AG20443 (cell line): ENCODE measurements around the gene SSBP3.

ENCODE experiments used
- DNase-seq: peaks from one replicate; pipeline ENCODE4 v3.0.0; 2012; ENCODE audit warnings: low spot score, mixed read lengths

The SSBP3 gene

GRCh38 chr1:54284781-54285529 is 121.2 kb downstream of the SSBP3 start:
- DNase-seq: no peak

GRCh38 chr1:54283635-54284385 is 122.4 kb downstream of the SSBP3 start:
- DNase-seq: no peak

- no peak for DNase-seq
These were observed 123.9 kb downstream of the SSBP3 start for GRCh38 chr1:54282101-54282847.

GRCh38 chr1:54280651-54281050 is 125.5 kb downstream of the SSBP3 start:
- DNase-seq: no peak

GRCh38 chr1:54279457-54279856 is 126.7 kb downstream of the SSBP3 start:
- DNase-seq: no peak

GRCh38 chr1:54278941-54279422 is 127.2 kb downstream of the SSBP3 start:
- peak; percentile 85 for DNase-seq

- no peak for DNase-seq
These were observed 128.5 kb downstream of the SSBP3 start for GRCh38 chr1:54277451-54278341.

- no peak for DNase-seq
These were observed 129.4 kb downstream of the SSBP3 start for GRCh38 chr1:54276617-54277450.

GRCh38 chr1:54275349-54275748 is 130.8 kb downstream of the SSBP3 start:
- peak; percentile 80 for DNase-seq

- no peak for DNase-seq
These were observed 131.3 kb downstream of the SSBP3 start for GRCh38 chr1:54274881-54275280.

GRCh38 chr1:54274448-54274847 is 131.7 kb downstream of the SSBP3 start:
- DNase-seq: no peak

GRCh38 chr1:54273795-54274163 is 132.4 kb downstream of the SSBP3 start:
- DNase-seq: peak; percentile 64

GRCh38 chr1:54273092-54273794 is 133.0 kb downstream of the SSBP3 start:
- DNase-seq: peak; percentile 92

- DNase-seq: no peak
These were observed 133.5 kb downstream of the SSBP3 start for GRCh38 chr1:54272772-54273091.

- DNase-seq: no peak
These were observed 134.1 kb downstream of the SSBP3 start for GRCh38 chr1:54272134-54272533.

- DNase-seq: no peak
These were observed 134.9 kb downstream of the SSBP3 start for GRCh38 chr1:54271341-54271740.

GRCh38 chr1:54270543-54270942 is 135.7 kb downstream of the SSBP3 start:
- DNase-seq: no peak

- DNase-seq: no peak
These were observed 137.4 kb downstream of the SSBP3 start for GRCh38 chr1:54268762-54269297.

- no peak for DNase-seq
These were observed 138.1 kb downstream of the SSBP3 start for GRCh38 chr1:54267815-54268761.
